22Rv1 (cell line): ENCODE measurements around the gene SCG5.

Experiments
- CTCF ChIP-seq: fragments of 450-650 bp; IDR thresholded peaks from 2 replicates; pipeline ENCODE4 v1.5.1; 2017; ENCODE audit warnings: mild to moderate bottlenecking
- ZFX ChIP-seq: fragments of 450-650 bp; IDR thresholded peaks from 2 replicates; pipeline ENCODE4 v1.6.1; 2017; ENCODE audit warnings: antibody characterized with exemption, borderline replicate concordance

GRCh38 chr15:32670623-32671022, 29.1 kb downstream of the SCG5 start:
- TF ChIP-seq CTCF = no peak
- no peak for TF ChIP-seq ZFX
